MM.1S (cell line): ENCODE data around the gene IGIP.

Experiments used
- EZH2phosphoT487 ChIP-seq: fragments of 300-600 bp; sonication (generic); IDR thresholded peaks from 2 replicates; pipeline ENCODE4 v1.6.1; 2018; ENCODE audit warnings: antibody characterized with exemption, low read length
- TF ChIP-seq, protein P1 (sequence below): fragments of 300-600 bp; sonication (generic); IDR thresholded peaks from 2 replicates; pipeline ENCODE4 v1.5.1; 2016; ENCODE audit warnings: antibody characterized with exemption, low read length, mixed read lengths

DNA sequence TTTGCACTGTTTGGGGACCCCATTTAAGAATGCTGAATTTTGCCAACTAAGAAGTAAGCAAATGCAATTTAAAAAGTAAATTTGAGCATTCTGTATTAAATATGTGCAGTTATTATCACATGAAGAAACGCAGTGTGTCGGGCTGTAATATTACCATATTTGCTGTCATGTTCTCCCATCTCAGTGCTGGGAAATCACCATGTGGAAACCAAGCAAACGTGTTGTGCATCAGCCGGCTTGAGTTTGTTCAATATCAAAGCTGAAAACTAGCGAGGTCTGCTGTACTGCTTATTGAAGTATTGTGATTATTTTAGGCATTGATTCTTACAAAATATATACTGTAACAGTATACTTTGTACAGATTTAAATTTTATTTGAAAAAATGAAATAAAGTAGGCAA is 2.6 kb downstream of the IGIP start:
- TF ChIP-seq, protein P1, sequence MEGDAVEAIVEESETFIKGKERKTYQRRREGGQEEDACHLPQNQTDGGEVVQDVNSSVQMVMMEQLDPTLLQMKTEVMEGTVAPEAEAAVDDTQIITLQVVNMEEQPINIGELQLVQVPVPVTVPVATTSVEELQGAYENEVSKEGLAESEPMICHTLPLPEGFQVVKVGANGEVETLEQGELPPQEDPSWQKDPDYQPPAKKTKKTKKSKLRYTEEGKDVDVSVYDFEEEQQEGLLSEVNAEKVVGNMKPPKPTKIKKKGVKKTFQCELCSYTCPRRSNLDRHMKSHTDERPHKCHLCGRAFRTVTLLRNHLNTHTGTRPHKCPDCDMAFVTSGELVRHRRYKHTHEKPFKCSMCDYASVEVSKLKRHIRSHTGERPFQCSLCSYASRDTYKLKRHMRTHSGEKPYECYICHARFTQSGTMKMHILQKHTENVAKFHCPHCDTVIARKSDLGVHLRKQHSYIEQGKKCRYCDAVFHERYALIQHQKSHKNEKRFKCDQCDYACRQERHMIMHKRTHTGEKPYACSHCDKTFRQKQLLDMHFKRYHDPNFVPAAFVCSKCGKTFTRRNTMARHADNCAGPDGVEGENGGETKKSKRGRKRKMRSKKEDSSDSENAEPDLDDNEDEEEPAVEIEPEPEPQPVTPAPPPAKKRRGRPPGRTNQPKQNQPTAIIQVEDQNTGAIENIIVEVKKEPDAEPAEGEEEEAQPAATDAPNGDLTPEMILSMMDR, result no peak
- no peak for TF ChIP-seq EZH2phosphoT487
